B cell (primary cell): ENCODE data around the gene KCNT1.

Experiments
- EZH2 ChIP-seq: IDR thresholded peaks from 2 replicates; pipeline ENCODE4 v1.6.1; 2012; ENCODE audit warnings: borderline replicate concordance, low read depth, mild to moderate bottlenecking, moderate library complexity, low read length; ENCODE audit not compliant: insufficient read depth, poor library complexity, severe bottlenecking
- TF ChIP-seq, protein P1 (sequence below): fragments of 200-600 bp; IDR thresholded peaks from one replicate; pipeline ENCODE4 v1.8.0; 2022; ENCODE audit warnings: antibody characterized with exemption, mild to moderate bottlenecking

GRCh38 chr9:135693265-135693664, 8.7 kb upstream of the KCNT1 start:
- no peak for TF ChIP-seq EZH2
- TF ChIP-seq, protein P1, sequence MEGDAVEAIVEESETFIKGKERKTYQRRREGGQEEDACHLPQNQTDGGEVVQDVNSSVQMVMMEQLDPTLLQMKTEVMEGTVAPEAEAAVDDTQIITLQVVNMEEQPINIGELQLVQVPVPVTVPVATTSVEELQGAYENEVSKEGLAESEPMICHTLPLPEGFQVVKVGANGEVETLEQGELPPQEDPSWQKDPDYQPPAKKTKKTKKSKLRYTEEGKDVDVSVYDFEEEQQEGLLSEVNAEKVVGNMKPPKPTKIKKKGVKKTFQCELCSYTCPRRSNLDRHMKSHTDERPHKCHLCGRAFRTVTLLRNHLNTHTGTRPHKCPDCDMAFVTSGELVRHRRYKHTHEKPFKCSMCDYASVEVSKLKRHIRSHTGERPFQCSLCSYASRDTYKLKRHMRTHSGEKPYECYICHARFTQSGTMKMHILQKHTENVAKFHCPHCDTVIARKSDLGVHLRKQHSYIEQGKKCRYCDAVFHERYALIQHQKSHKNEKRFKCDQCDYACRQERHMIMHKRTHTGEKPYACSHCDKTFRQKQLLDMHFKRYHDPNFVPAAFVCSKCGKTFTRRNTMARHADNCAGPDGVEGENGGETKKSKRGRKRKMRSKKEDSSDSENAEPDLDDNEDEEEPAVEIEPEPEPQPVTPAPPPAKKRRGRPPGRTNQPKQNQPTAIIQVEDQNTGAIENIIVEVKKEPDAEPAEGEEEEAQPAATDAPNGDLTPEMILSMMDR = no peak
